Neural progenitor cell (in vitro differentiated cells): ENCODE results near the gene SFT2D3. TPM values are rescaled to one million over a fixed set of nuclear protein-coding genes. Genes with fewer than 3 reads are reported as not detected.
A peak's percentile ranks its signal among the peaks of the same experiment; 100 is the strongest.

Source experiments
- DNase-seq: peaks from one replicate; pipeline ENCODE4 v3.0.0-alpha.2; 2016; ENCODE audit warnings: low spot score
- H2AFZ ChIP-seq: fragments of 200-600 bp; sonication (generic); replicated peaks from 2 replicates; pipeline ENCODE4 v1.6.1; 2016; ENCODE audit warnings: antibody characterized with exemption
- H3F3A ChIP-seq: fragments of 200-600 bp; sonication (generic); 2 replicates; pipeline ENCODE4 v1.6.1; 2016; ENCODE audit warnings: antibody characterized with exemption, low read depth
- H3K27ac ChIP-seq: fragments of 200-600 bp; sonication (generic); 2 replicates; pipeline ENCODE4 v1.5.1; 2016; ENCODE audit warnings: mild to moderate bottlenecking
- H3K27me3 ChIP-seq: fragments of 200-600 bp; sonication (generic); 2 replicates; pipeline ENCODE4 v1.6.1; 2016; ENCODE audit warnings: mild to moderate bottlenecking, moderate library complexity
- H3K36me3 ChIP-seq: fragments of 200-600 bp; sonication (generic); 2 replicates; pipeline ENCODE4 v1.5.1; 2016
- H3K4me1 ChIP-seq: fragments of 200-600 bp; sonication (generic); 2 replicates; pipeline ENCODE4 v1.6.1; 2016; ENCODE audit warnings: mixed run types
- H3K4me2 ChIP-seq: fragments of 200-600 bp; sonication (generic); 2 replicates; pipeline ENCODE4 v1.6.1; 2016
- H3K4me3 ChIP-seq: fragments of 200-600 bp; sonication (generic); 2 replicates; pipeline ENCODE4 v1.5.1; 2016
- H3K79me2 ChIP-seq: fragments of 200-600 bp; sonication (generic); 2 replicates; pipeline ENCODE4 v1.6.1; 2016; ENCODE audit warnings: low read depth
- H3K9ac ChIP-seq: fragments of 200-600 bp; sonication (generic); 2 replicates; pipeline ENCODE4 v1.6.1; 2016
- H3K9me3 ChIP-seq: fragments of 200-600 bp; sonication (generic); 2 replicates; pipeline ENCODE4 v1.5.1; 2016; ENCODE audit warnings: low read depth
- H4K20me1 ChIP-seq: fragments of 200-600 bp; sonication (generic); 2 replicates; pipeline ENCODE4 v1.6.1; 2016; ENCODE audit warnings: low read depth
- H3K27ac Mint-ChIP-seq: 3 replicates; pipeline ENCODE4 v1.8.0; 2021; ENCODE audit warnings: mixed read lengths
- H3K27me3 Mint-ChIP-seq: 2 replicates; pipeline ENCODE4 v1.8.0; 2022; ENCODE audit warnings: low read depth, mild to moderate bottlenecking, inconsistent platforms, moderate library complexity, mixed read lengths; ENCODE audit not compliant: insufficient read depth
- H3K36me3 Mint-ChIP-seq: 3 replicates; pipeline ENCODE4 v1.8.0; 2021; ENCODE audit warnings: mixed read lengths
- H3K4me1 Mint-ChIP-seq: 3 replicates; pipeline ENCODE4 v1.8.0; 2021; ENCODE audit warnings: mixed read lengths
- H3K4me3 Mint-ChIP-seq: 3 replicates; pipeline ENCODE4 v1.8.0; 2021; ENCODE audit warnings: mild to moderate bottlenecking, moderate library complexity, mixed read lengths
- H3K9me3 Mint-ChIP-seq: 3 replicates; pipeline ENCODE4 v1.8.0; 2020; ENCODE audit warnings: mixed read lengths
- CTCF ChIP-seq: fragments of 200-600 bp; sonication (generic); IDR thresholded peaks from 2 replicates; pipeline ENCODE4 v1.5.1; 2017; ENCODE audit warnings: antibody characterized with exemption, mild to moderate bottlenecking
- EZH2 ChIP-seq: fragments of 200-600 bp; sonication (generic); IDR thresholded peaks from 2 replicates; pipeline ENCODE4 v1.6.1; 2017; ENCODE audit warnings: antibody characterized with exemption, mild to moderate bottlenecking, moderate library complexity
- EZH2phosphoT487 ChIP-seq: fragments of 200-600 bp; sonication (generic); IDR thresholded peaks from 2 replicates; pipeline ENCODE4 v1.6.1; 2017; ENCODE audit warnings: antibody characterized with exemption
- total RNA-seq: library from RNA; depleted of rRNA; stranded (reverse); fragments of >200 nt; gene quantifications from 2 replicates; pipeline ENCODE4 v1.2.3, GENCODE V29; 2015; ENCODE audit warnings: low replicate concordance

The SFT2D3 gene
- total RNA-seq, 1 donor from 2014 or later: 30.6 TPM

GRCh38 chr2:127688405-127688804 lies 12.9 kb upstream of the SFT2D3 start:
- Histone ChIP-seq H3K9me3 (no peaks in the 10 kb centered on the region), H3K9ac (no peak overlapping the region), H3K27me3 (no peaks in the 10 kb centered on the region), H3K27ac (no peak overlapping the region), H3F3A (no peaks in the 10 kb centered on the region), H3K79me2 (no peaks in the 10 kb centered on the region), H2AFZ (no peak overlapping the region), H3K36me3 (no peaks in the 10 kb centered on the region), H3K4me1 (no peaks in the 10 kb centered on the region), H3K4me3 (no peak overlapping the region), H3K4me2 (no peak overlapping the region), H4K20me1 (no peaks in the 10 kb centered on the region)
- TF ChIP-seq CTCF (no peak), EZH2phosphoT487 (no peak), EZH2 (no peak)
- Mint-ChIP-seq H3K27ac (no peak overlapping the region), H3K27me3 (peaks cover 9% of the 10 kb centered on the region), H3K9me3 (peaks cover 34% of the 10 kb centered on the region), H3K36me3 (no peaks in the 10 kb centered on the region), H3K4me1 (peaks cover 14% of the 10 kb centered on the region), H3K4me3 (no peak overlapping the region)
- no peak for DNase-seq

- peaks cover 7% of the 10 kb centered on the region for H3K27me3 Mint-ChIP-seq
Observed at GRCh38 chr2:127690696-127691095, 10.6 kb upstream of the SFT2D3 start.

GRCh38 chr2:127694986-127695385 lies 6.3 kb upstream of the SFT2D3 start:
- H3K9me3 ChIP-seq: no peaks in the 10 kb centered on the region

More at GRCh38 chr2:127690696-127691095, 10.6 kb upstream of the SFT2D3 start:
- no peak overlapping the region for H3K27ac Mint-ChIP-seq
- DNase-seq: no peak
- Histone ChIP-seq H3K27me3 (peaks cover 20% of the 10 kb centered on the region), H4K20me1 (no peaks in the 10 kb centered on the region), H3K4me2 (no peak overlapping the region), H3F3A (no peaks in the 10 kb centered on the region), H3K79me2 (no peaks in the 10 kb centered on the region), H3K4me3 (no peak overlapping the region), H3K4me1 (peaks cover 3% of the 10 kb centered on the region), H3K36me3 (no peaks in the 10 kb centered on the region), H3K9me3 (no peaks in the 10 kb centered on the region), H3K27ac (no peak overlapping the region), H2AFZ (no peak overlapping the region), H3K9ac (no peak overlapping the region)
- peaks cover 2% of the 10 kb centered on the region for H3K4me1 Mint-ChIP-seq
- peaks cover 34% of the 10 kb centered on the region for H3K9me3 Mint-ChIP-seq
- TF ChIP-seq CTCF (no peak), EZH2 (no peak), EZH2phosphoT487 (no peak)
- no peaks in the 10 kb centered on the region for H3K36me3 Mint-ChIP-seq
- H3K4me3 Mint-ChIP-seq: no peak overlapping the region

More at GRCh38 chr2:127694986-127695385, 6.3 kb upstream of the SFT2D3 start:
- Mint-ChIP-seq H3K4me1 (no peaks in the 10 kb centered on the region), H3K36me3 (no peaks in the 10 kb centered on the region), H3K27ac (no peak overlapping the region), H3K27me3 (peaks cover 9% of the 10 kb centered on the region), H3K9me3 (peaks cover 18% of the 10 kb centered on the region), H3K4me3 (no peak overlapping the region)
- Histone ChIP-seq H3K36me3 (no peaks in the 10 kb centered on the region), H3K27me3 (peaks cover 22% of the 10 kb centered on the region), H3K79me2 (no peaks in the 10 kb centered on the region), H4K20me1 (no peaks in the 10 kb centered on the region), H3K27ac (no peak overlapping the region), H3K4me1 (peaks cover 3% of the 10 kb centered on the region), H3F3A (peaks cover 3% of the 10 kb centered on the region), H3K4me3 (peak overlapping the region; percentile 43), H3K4me2 (peak overlapping the region; percentile 77), H2AFZ (peak overlapping the region; percentile 98), H3K9ac (no peak overlapping the region)
- no peak for DNase-seq
- TF ChIP-seq CTCF: no peak
- TF ChIP-seq EZH2phosphoT487: no peak
- TF ChIP-seq EZH2: no peak
